NCI-H2227 (cell line): ENCODE results near the gene CTSS.
"Not testable (repeated sequence)": the region's sequence is repeated elsewhere in the genome, so short reads cannot be mapped to it uniquely, and the experiment has no call there.

ENCODE experiments used
- DNase-seq: peaks from one replicate; lab custom pipeline; 2025; ENCODE audit not compliant: unreplicated experiment; lab: John Stamatoyannopoulos, UW

CTSS gene

GRCh38 chr1:150765296-150765976 lies at the start of gene CTSS:
Gene CTSS (minus strand): TSS chr1:150765778. CDS start chr1:150764763, 1,015 bp downstream.
- DNase-seq, result no peak

GRCh38 chr1:150813028-150813707 lies 47.6 kb upstream of the CTSS start:
- peak; percentile 70 for DNase-seq

GRCh38 chr1:150810958-150811659 lies 45.5 kb upstream of the CTSS start:
- no peak for DNase-seq

GRCh38 chr1:150809651-150810050 lies 44.1 kb upstream of the CTSS start:
- DNase-seq, result no peak

GRCh38 chr1:150808846-150809245 lies 43.3 kb upstream of the CTSS start:
- DNase-seq, result no peak

- no peak for DNase-seq
Observed at GRCh38 chr1:150808121-150808520, 42.5 kb upstream of the CTSS start, which contains the start of gene CTSK. Gene CTSK (minus strand): TSS chr1:150808260. CDS start chr1:150806805, 1,455 bp downstream.

- DNase-seq, result no peak
Observed at GRCh38 chr1:150807249-150808023, 41.9 kb upstream of the CTSS start.

- DNase-seq, result no peak
Observed at GRCh38 chr1:150805899-150806298, 40.3 kb upstream of the CTSS start.

- no peak for DNase-seq
Observed at GRCh38 chr1:150804671-150805070, 39.1 kb upstream of the CTSS start.

GRCh38 chr1:150799089-150799488 lies 33.5 kb upstream of the CTSS start:
- DNase-seq, result no peak

GRCh38 chr1:150798525-150798924 lies 32.9 kb upstream of the CTSS start:
- peak; percentile 88 for DNase-seq

GRCh38 chr1:150796374-150796773 lies 30.8 kb upstream of the CTSS start:
- no peak for DNase-seq

GRCh38 chr1:150793778-150794177 lies 28.2 kb upstream of the CTSS start:
- not testable (repeated sequence) for DNase-seq

- no peak for DNase-seq
Observed at GRCh38 chr1:150793221-150793620, 27.6 kb upstream of the CTSS start.

- DNase-seq, result no peak
Observed at GRCh38 chr1:150791585-150791984, 26.0 kb upstream of the CTSS start.

- no peak for DNase-seq
Observed at GRCh38 chr1:150789396-150789795, 23.8 kb upstream of the CTSS start.

- DNase-seq, result no peak
Observed at GRCh38 chr1:150788946-150789345, 23.4 kb upstream of the CTSS start.

- no peak for DNase-seq
Observed at GRCh38 chr1:150787455-150787854, 21.9 kb upstream of the CTSS start.

- no peak for DNase-seq
Observed at GRCh38 chr1:150780510-150780909, 14.9 kb upstream of the CTSS start.

- DNase-seq, result peak; percentile 52
Observed at GRCh38 chr1:150778409-150778808, 12.8 kb upstream of the CTSS start.

- DNase-seq, result no peak
Observed at GRCh38 chr1:150777544-150777943, 12.0 kb upstream of the CTSS start.
